ENCODE data around the gene ATOH8.

The ATOH8 gene

GRCh38 chr2:85734942-85735608, 18.7 kb upstream of the ATOH8 start:
- no peaks in the 10 kb centered on the region for H3K36me3 ChIP-seq (replicated peaks)
- H3K27ac ChIP-seq = no peak overlapping the region
- no peak overlapping the region for H3K4me3 ChIP-seq (ENCODE audit: low read depth, low read length)
- TF ChIP-seq CTCF (IDR thresholded peaks at IDR 0.05; ENCODE audit: low read depth, low read length, missing control alignments) = no peak
- DNase-seq = peak; percentile 41
- in situ Hi-C loops (cut with HindIII; ENCODE audit: low pct_ligation_motif_present, low sequenced_read_pairs) = no loop called here
- no peaks in the 10 kb centered on the region for H3K27me3 ChIP-seq (replicated peaks)

GRCh38 chr2:85735691-85736090, 18.1 kb upstream of the ATOH8 start:
- H3K4me3 ChIP-seq (ENCODE audit: low read depth, low read length) = no peak overlapping the region
- H3K27me3 ChIP-seq (replicated peaks) = no peaks in the 10 kb centered on the region
- H3K27ac ChIP-seq = no peak overlapping the region
- H3K36me3 ChIP-seq (replicated peaks) = no peaks in the 10 kb centered on the region
- in situ Hi-C loops (cut with HindIII; ENCODE audit: low pct_ligation_motif_present, low sequenced_read_pairs) = no loop called here
- no peak for DNase-seq
- no peak for TF ChIP-seq CTCF (IDR thresholded peaks at IDR 0.05; ENCODE audit: low read depth, low read length, missing control alignments)

GRCh38 chr2:85736456-85737355, 17.1 kb upstream of the ATOH8 start:
- in situ Hi-C loops (cut with HindIII; ENCODE audit: low pct_ligation_motif_present, low sequenced_read_pairs) = no loop called here
- no peak for TF ChIP-seq CTCF (IDR thresholded peaks at IDR 0.05; ENCODE audit: low read depth, low read length, missing control alignments)
- Histone ChIP-seq H3K36me3 (replicated peaks) (no peaks in the 10 kb centered on the region), H3K27me3 (replicated peaks) (no peaks in the 10 kb centered on the region), H3K27ac (no peak overlapping the region), H3K4me3 (ENCODE audit: low read depth, low read length) (no peak overlapping the region)
- no peak for DNase-seq

- H3K27ac ChIP-seq = no peak overlapping the region
- H3K27me3 ChIP-seq (replicated peaks) = no peaks in the 10 kb centered on the region
- TF ChIP-seq CTCF (IDR thresholded peaks at IDR 0.05; ENCODE audit: low read depth, low read length, missing control alignments) = no peak
- H3K4me3 ChIP-seq (ENCODE audit: low read depth, low read length) = no peak overlapping the region
- no peaks in the 10 kb centered on the region for H3K36me3 ChIP-seq (replicated peaks)
- in situ Hi-C loops (cut with HindIII; ENCODE audit: low pct_ligation_motif_present, low sequenced_read_pairs) = no loop called here
- DNase-seq = peak; percentile 79
Measured at GRCh38 chr2:85737481-85737880, 16.3 kb upstream of the ATOH8 start.

GRCh38 chr2:85737961-85738360, 15.8 kb upstream of the ATOH8 start:
- no peak for TF ChIP-seq CTCF (IDR thresholded peaks at IDR 0.05; ENCODE audit: low read depth, low read length, missing control alignments)
- Histone ChIP-seq H3K4me3 (ENCODE audit: low read depth, low read length) (no peak overlapping the region), H3K27me3 (replicated peaks) (no peaks in the 10 kb centered on the region), H3K27ac (no peak overlapping the region), H3K36me3 (replicated peaks) (no peaks in the 10 kb centered on the region)
- DNase-seq = no peak
- in situ Hi-C loops (cut with HindIII; ENCODE audit: low pct_ligation_motif_present, low sequenced_read_pairs) = no loop called here
